Measurements from ENCODE around the gene ATOSB. TPM values are rescaled to one million over a fixed set of nuclear protein-coding genes. Genes with fewer than 3 reads are reported as not detected.
"Not testable (repeated sequence)": the region's sequence is repeated elsewhere in the genome, so short reads cannot be mapped to it uniquely, and the experiment has no call there.

ATOSB gene
- total and polyA plus RNA-seq, 2 of the 8 experiments (the other 6 are each of a cell fraction or from before 2014, with no cell fraction given) = 6.9 to 10.4 TPM

GRCh38 chr9:35157836-35158235 is 42.2 kb upstream of the ATOSB start:
- H3K4me2 ChIP-seq (ENCODE audit: insufficient read depth in 1 of 2, low read depth in 2 of 2, low read length in 2 of 2) = peak overlapping the region; percentile 52 to 55; a peak in 2 of 4 replicates

More at GRCh38 chr9:35157836-35158235, 42.2 kb upstream of the ATOSB start:
- H2AK5ac ChIP-seq (ENCODE audit: low read depth, low read length); H3K23me2 ChIP-seq (ENCODE audit: low read depth, low read length); CTCF ChIA-PET (ENCODE audit: partially characterized antibody); H3K18ac ChIP-seq (ENCODE audit: extremely low read depth, low read length); H3K4me1 ChIP-seq (replicated peaks in 1 of 4; ENCODE audit: control insufficient read depth in 3 of 4, insufficient read depth in 4 of 4, low read length in 3 of 4); H4K8ac ChIP-seq (ENCODE audit: extremely low read depth, insufficient read depth, low read length); H3K9me3 ChIP-seq (ENCODE audit: insufficient read depth in 2 of 2, low read depth in 1 of 2, low read length in 1 of 2); H3K23ac ChIP-seq (ENCODE audit: insufficient read length); H2BK120ac ChIP-seq (replicated peaks; ENCODE audit: low read depth, low read length); H2BK20ac ChIP-seq (ENCODE audit: low read length); H3K9ac ChIP-seq (replicated peaks in 1 of 4; ENCODE audit: extremely low read depth in 1 of 4, low read depth in 3 of 4, low read length in 3 of 4); H4K20me1 ChIP-seq (replicated peaks in 1 of 2; ENCODE audit: control insufficient read depth in 1 of 2, insufficient read depth in 2 of 2, low read length in 2 of 2); H3K4ac ChIP-seq (replicated peaks; ENCODE audit: insufficient read length, low read depth, low read length); H4K91ac ChIP-seq (replicated peaks; ENCODE audit: insufficient read length, low read length); H3K36me3 ChIP-seq (ENCODE audit: control insufficient read depth in 2 of 4, insufficient read depth in 4 of 4, low read length in 3 of 4); DNase-seq (ENCODE audit: low read depth in 1 of 2, low spot score in 2 of 2); H4K5ac ChIP-seq (ENCODE audit: insufficient read length, low read depth, low read length); H3K56ac ChIP-seq (replicated peaks; ENCODE audit: insufficient read length, low read depth, low read length); FAIRE-seq; H2AFZ ChIP-seq (ENCODE audit: low read length); H3K27ac ChIP-seq (ENCODE audit: low read depth, low read length); H3K79me2 ChIP-seq (ENCODE audit: control insufficient read depth in 1 of 2, insufficient read depth in 2 of 2, low read length in 2 of 2); H2BK15ac ChIP-seq (ENCODE audit: low read length); H3K79me1 ChIP-seq (ENCODE audit: low read depth, low read length); H3K27me3 ChIP-seq (replicated peaks in 1 of 4; ENCODE audit: control insufficient read depth in 3 of 4, extremely low read depth in 1 of 4, insufficient read depth in 3 of 4, low read length in 3 of 4); H3K14ac ChIP-seq (ENCODE audit: insufficient read length): not testable (repeated sequence)
- WGBS, 2 experiments (ENCODE audit: extremely low coverage in 1 of 2, insufficient coverage in 1 of 2, insufficient read length in 1 of 2, insufficient replicate concordance in 2 of 2, low coverage in 1 of 2, low lambda C conversion rate in 2 of 2, missing lambda C conversion rate in 1 of 2) = 17% methylated on average over 6 of the region's 6 CpGs; no CpG with 5 or more reads in 1 of the 2 experiments
- Histone ChIP-seq H2BK12ac (ENCODE audit: low read depth, low read length) (peak overlapping the region; percentile 80; the same call in 1 of the 2 replicates), H3K4me3 (ENCODE audit: extremely low read depth in 1 of 4, insufficient read depth in 2 of 4, low read depth in 3 of 4, low read length in 4 of 4) (peak overlapping the region in 1 of 4 experiments; percentile 0; a peak in 1 of 8 replicates), H2BK5ac (ENCODE audit: low read depth, low read length) (peak overlapping the region; percentile 87; the same call in 1 of the 2 replicates)
- POLR2A ChIA-PET (ENCODE audit: partially characterized antibody) = interaction anchor here (1.2 to 1.3 kb wide), 2 partner anchors 42 to 54 kb away, joined by 3 read pairs; partner anchors contain the start of genes ATOSB and STOML2

Measured in H1 (cell line).